B cell (primary cell): ENCODE results near the gene CUTA. TPM values are rescaled to one million over a fixed set of nuclear protein-coding genes. Genes with fewer than 3 reads are reported as not detected.

ENCODE experiments used
- ATAC-seq: fragments of 200-7000 bp; cut with Tn5 transposase; one replicate; pipeline ENCODE4 v1.10.0; 2021; ENCODE audit warnings: low read depth, mild to moderate bottlenecking, moderate number of reproducible peaks, moderate library complexity
- CTCF ChIA-PET: fragments of 350-600 bp; sonication (Branson Sonifier 250); formaldehyde crosslinking; loops from one replicate; lab custom pipeline; 2021; ENCODE audit warnings: antibody characterized with exemption, inconsistent platforms; lab: Charles Lee
- POLR2A ChIA-PET: fragments of 350-600 bp; sonication (Branson Sonifier 250); formaldehyde crosslinking; loops from one replicate; lab custom pipeline; 2021; ENCODE audit warnings: antibody characterized with exemption; lab: Charles Lee
- DNase-seq: peaks from one replicate; pipeline ENCODE4 v3.0.0; 2013
- H2AFZ ChIP-seq: 2 replicates; pipeline ENCODE4 v1.6.1; 2012; ENCODE audit warnings: mild to moderate bottlenecking, low read depth, low read length; ENCODE audit not compliant: insufficient read depth, poor library complexity, severe bottlenecking
- H3K27ac ChIP-seq, 2 donors: 1 replicate in 1 of 2; 2 replicates in 1 of 2; pipeline ENCODE4 v1.5.1; 2012 to 2013; ENCODE audit warnings: low read length in 2 of 2, mild to moderate bottlenecking in 2 of 2, moderate library complexity in 1 of 2
- H3K27me3 ChIP-seq, 4 experiments: fragments of 200-600 bp in 1 of 4; sonication (generic) in 1 of 4; replicated peaks in 1 of 4; 1 replicate in 2 of 4; 2 replicates in 2 of 4; pipeline versions ENCODE4 v1.6.1 to v1.7.0; 2013 to 2016; ENCODE audit warnings: low read length in 3 of 4, mild to moderate bottlenecking in 2 of 4, mixed read lengths in 1 of 4, moderate library complexity in 1 of 4; ENCODE audit not compliant: insufficient read depth in 4 of 4, control insufficient read depth in 3 of 4; ENCODE audit errors: control extremely low read depth in 1 of 4
- H3K36me3 ChIP-seq, 2 experiments: replicated peaks in 1 of 2; 1 replicate in 1 of 2; 2 replicates in 1 of 2; pipeline versions ENCODE4 v1.6.1 to v1.7.1; 2013; ENCODE audit warnings: low read length in 1 of 2; ENCODE audit not compliant: insufficient read depth in 2 of 2, control insufficient read depth in 1 of 2; ENCODE audit errors: control extremely low read depth in 1 of 2, extremely low read depth in 1 of 2
- H3K4me1 ChIP-seq, 2 donors: fragments of 200-600 bp in 1 of 2; sonication (generic) in 1 of 2; 1 replicate in 1 of 2; 2 replicates in 1 of 2; pipeline versions ENCODE4 v1.5.1 to v1.6.1; 2013 to 2017; ENCODE audit warnings: low read length in 2 of 2; ENCODE audit not compliant: control insufficient read depth in 2 of 2, insufficient read depth in 2 of 2
- H3K4me2 ChIP-seq: replicated peaks from 2 replicates; pipeline ENCODE3; 2012; ENCODE audit warnings: mild to moderate bottlenecking, low read depth, low read length; ENCODE audit not compliant: poor library complexity, severe bottlenecking
- H3K4me3 ChIP-seq, 5 experiments: fragments of 200-600 bp in 1 of 5; sonication (generic) in 1 of 5; 1 replicate in 3 of 5; 2 replicates in 2 of 5; pipeline versions ENCODE4 v1.5.1 to v1.7.0; 2011 to 2016; ENCODE audit warnings: low read length in 4 of 5, mild to moderate bottlenecking in 4 of 5, low read depth in 2 of 5, control low read depth in 1 of 5, moderate library complexity in 1 of 5; ENCODE audit not compliant: insufficient read depth in 1 of 5; ENCODE audit errors: control extremely low read depth in 1 of 5, extremely low read depth in 1 of 5
- H3K79me2 ChIP-seq: fragments of 200-600 bp; sonication (generic); one replicate; pipeline ENCODE4 v1.6.0; 2016; ENCODE audit warnings: low read length; ENCODE audit not compliant: control insufficient read depth, insufficient read depth
- H3K9ac ChIP-seq: fragments of 200-600 bp; sonication (generic); 2 replicates; pipeline ENCODE4 v1.6.1; 2017; ENCODE audit warnings: mild to moderate bottlenecking, low read length, moderate library complexity
- H3K9me3 ChIP-seq, 3 donors: one replicate each; pipeline versions ENCODE4 v1.6.1 to v1.7.1; 2013; ENCODE audit warnings: low read length in 2 of 3; ENCODE audit not compliant: control insufficient read depth in 2 of 3, insufficient read depth in 1 of 3; ENCODE audit errors: control extremely low read depth in 1 of 3
- H4K20me1 ChIP-seq: 2 replicates; pipeline ENCODE4 v1.6.0; 2012; ENCODE audit warnings: mild to moderate bottlenecking, low read length; ENCODE audit not compliant: insufficient read depth, control insufficient read depth, poor library complexity, severe bottlenecking
- H3K27ac Mint-ChIP-seq: one replicate; pipeline ENCODE4 v1.8.0; 2021; ENCODE audit warnings: mixed read lengths
- H3K27me3 Mint-ChIP-seq: one replicate; pipeline ENCODE4 v1.8.0; 2021; ENCODE audit warnings: mixed read lengths
- H3K4me1 Mint-ChIP-seq: one replicate; pipeline ENCODE4 v1.8.0; 2021; ENCODE audit warnings: mixed read lengths
- H3K4me3 Mint-ChIP-seq: one replicate; pipeline ENCODE4 v1.8.0; 2021; ENCODE audit warnings: mixed read lengths
- H3K9me3 Mint-ChIP-seq: one replicate; pipeline ENCODE4 v1.8.0; 2022; ENCODE audit warnings: mixed read lengths; ENCODE audit not compliant: insufficient read depth
- EZH2 ChIP-seq: IDR thresholded peaks from 2 replicates; pipeline ENCODE4 v1.6.1; 2012; ENCODE audit warnings: borderline replicate concordance, low read depth, mild to moderate bottlenecking, moderate library complexity, low read length; ENCODE audit not compliant: insufficient read depth, poor library complexity, severe bottlenecking
- WGBS: methylation state at CpG from one replicate; pipeline ENCODE4 v1.1.5; 2013; ENCODE audit warnings: missing lambda C conversion rate; ENCODE audit not compliant: insufficient coverage; 5-methylcytosine and 5-hydroxymethylcytosine counted together
- intact Hi-C: fragments of 100-400 bp; cut with micrococcal nuclease; formaldehyde crosslinking; loops from one replicate; pipeline ENCODE4 v1.10.0; 2022
- polyA plus RNA-seq: library from polyadenylated mRNA; depleted of rRNA; stranded (reverse); fragments of >200 nt; gene quantifications from 2 replicates; pipeline ENCODE4 v1.2.3, GENCODE V29; 2012
- total RNA-seq, 2 donors: library from RNA; stranded (reverse); fragments of 120-200 nt in 1 of 2; gene quantifications; 1 replicate in 1 of 2; 2 replicates in 1 of 2; pipeline versions ENCODE4 v1.2.3 to v1.2.4, GENCODE V29; 2013 to 2022
- TF ChIP-seq, protein P1 (sequence below): fragments of 200-600 bp; IDR thresholded peaks from one replicate; pipeline ENCODE4 v1.8.0; 2022; ENCODE audit warnings: antibody characterized with exemption, mild to moderate bottlenecking

Gene CUTA
- total and polyA plus RNA-seq, 2 donors (not counting 1 experiment from before 2014, with no cell fraction given), result 137 to 226 TPM

DNA sequence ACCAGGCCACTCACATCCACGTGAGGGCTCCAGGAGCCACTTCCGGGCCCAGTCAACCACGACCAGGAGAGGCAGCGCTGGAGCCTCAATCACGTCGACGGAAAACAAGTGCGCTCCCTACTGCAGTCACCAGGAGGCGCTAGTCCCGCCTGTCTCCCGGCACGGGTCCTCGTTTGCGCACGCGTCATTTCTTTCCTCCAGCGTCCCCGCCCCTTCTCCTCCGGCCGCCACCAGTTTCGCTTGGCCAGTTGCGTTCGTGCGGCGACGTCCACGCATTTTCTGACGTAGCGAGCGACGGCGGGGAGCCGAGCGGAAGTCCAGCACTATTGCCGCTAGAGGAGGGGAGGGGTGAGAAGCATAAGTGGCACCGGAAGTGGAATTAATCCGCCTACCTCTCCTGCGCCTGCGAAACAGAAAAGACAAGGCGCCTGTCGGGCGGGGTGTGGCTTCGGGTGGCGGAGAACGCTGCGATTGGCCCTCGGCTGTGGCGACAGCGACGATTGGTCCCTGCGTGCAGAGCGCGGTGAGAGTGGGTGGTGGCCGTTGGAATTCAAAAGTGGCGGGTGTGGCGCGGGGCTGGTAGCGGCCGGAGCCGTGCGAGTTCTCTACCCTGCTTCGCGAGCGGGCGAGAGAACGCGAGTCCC is 26.5 kb downstream of the CUTA start, which contains the start of gene KIFC1:
KIFC1 (plus strand) TSS at position 546 of the 644 bp plus-strand sequence. CDS start 163 bp downstream, outside the sequence.
- WGBS, result under 1% methylated on average over 55 of the region's 67 CpGs
- TF ChIP-seq, protein P1, sequence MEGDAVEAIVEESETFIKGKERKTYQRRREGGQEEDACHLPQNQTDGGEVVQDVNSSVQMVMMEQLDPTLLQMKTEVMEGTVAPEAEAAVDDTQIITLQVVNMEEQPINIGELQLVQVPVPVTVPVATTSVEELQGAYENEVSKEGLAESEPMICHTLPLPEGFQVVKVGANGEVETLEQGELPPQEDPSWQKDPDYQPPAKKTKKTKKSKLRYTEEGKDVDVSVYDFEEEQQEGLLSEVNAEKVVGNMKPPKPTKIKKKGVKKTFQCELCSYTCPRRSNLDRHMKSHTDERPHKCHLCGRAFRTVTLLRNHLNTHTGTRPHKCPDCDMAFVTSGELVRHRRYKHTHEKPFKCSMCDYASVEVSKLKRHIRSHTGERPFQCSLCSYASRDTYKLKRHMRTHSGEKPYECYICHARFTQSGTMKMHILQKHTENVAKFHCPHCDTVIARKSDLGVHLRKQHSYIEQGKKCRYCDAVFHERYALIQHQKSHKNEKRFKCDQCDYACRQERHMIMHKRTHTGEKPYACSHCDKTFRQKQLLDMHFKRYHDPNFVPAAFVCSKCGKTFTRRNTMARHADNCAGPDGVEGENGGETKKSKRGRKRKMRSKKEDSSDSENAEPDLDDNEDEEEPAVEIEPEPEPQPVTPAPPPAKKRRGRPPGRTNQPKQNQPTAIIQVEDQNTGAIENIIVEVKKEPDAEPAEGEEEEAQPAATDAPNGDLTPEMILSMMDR, result peak; percentile 88
- no peak for TF ChIP-seq EZH2

More for the DNA sequence above, 26.5 kb downstream of the CUTA start, which contains the start of gene KIFC1:
- Histone ChIP-seq H4K20me1 (no peaks in the 10 kb centered on the region), H3K79me2 (peaks cover 18% of the 10 kb centered on the region), H3K4me2 (peak within 1 kb of the TSS; percentile 90), H3K9ac (peak within 1 kb of the TSS; percentile 64), H2AFZ (peak within 1 kb of the TSS; percentile 77), H3K9me3 (no peaks in the 10 kb centered on the region), H3K27ac (peak within 1 kb of the TSS; percentile 88), H3K4me3 (peak within 1 kb of the TSS; percentile 54 to 73 (median 59)), H3K27me3 (no peaks in the 10 kb centered on the region), H3K4me1 (peaks cover 12 to 18% of the 10 kb centered on the region in 2 donors), H3K36me3 (no peaks in the 10 kb centered on the region)
- Mint-ChIP-seq H3K9me3 (no peaks in the 10 kb centered on the region), H3K4me1 (peaks cover 23% of the 10 kb centered on the region), H3K4me3 (peak within 1 kb of the TSS; percentile 80), H3K27ac (peak within 1 kb of the TSS; percentile 95), H3K27me3 (no peaks in the 10 kb centered on the region)
- CTCF ChIA-PET, result interaction anchor here (0.7 to 2.5 kb wide), 23 partner anchors 16 to 216 kb away, joined by 3 to 17 read pairs (median 5); partner anchors contain the start of genes B3GALT4, PFDN6, PHF1 and RPS18
- DNase-seq, result peak; percentile 100
- peak; percentile 85 for ATAC-seq
- intact Hi-C loops, result loop anchor here (1.0 to 5.0 kb wide), 13 partner anchors 19 to 396 kb away; partner anchors contain the start of genes CUTA, ITPR3, LEMD2 and PFDN6
- POLR2A ChIA-PET, result interaction anchor here (0.9 to 1.2 kb wide), 5 partner anchors 19 to 114 kb away, joined by 3 to 7 read pairs (median 4); partner anchors contain the start of genes B3GALT4 and PHF1
